GM12864 (cell line): ENCODE measurements around the gene PSMB5.
A peak's percentile ranks its signal among the peaks of the same experiment; 100 is the strongest.

Experiments
- DNase-seq: peaks from one replicate; pipeline ENCODE4 v3.0.0-alpha.2; 2011; ENCODE audit warnings: low read depth
- H3K4me3 ChIP-seq: 2 replicates; pipeline ENCODE4 v1.5.1; 2011; ENCODE audit warnings: mild to moderate bottlenecking, low read depth, low read length, control low read depth
- CTCF ChIP-seq: IDR thresholded peaks from 2 replicates; pipeline ENCODE4 v1.5.1; 2011; ENCODE audit warnings: low read depth, mild to moderate bottlenecking, moderate library complexity, low read length, control low read depth, inconsistent platforms; ENCODE audit errors: missing control alignments

The PSMB5 gene

GRCh38 chr14:23055147-23055550 is 20.4 kb upstream of the PSMB5 start:
- no peak for TF ChIP-seq CTCF
- no peak overlapping the region for H3K4me3 ChIP-seq
- no peak for DNase-seq

- no peak overlapping the region for H3K4me3 ChIP-seq
- TF ChIP-seq CTCF = peak; percentile 58
- DNase-seq = no peak
Observed at GRCh38 chr14:23054000-23054811, 19.5 kb upstream of the PSMB5 start.

- DNase-seq = no peak
- no peak overlapping the region for H3K4me3 ChIP-seq
- no peak for TF ChIP-seq CTCF
Observed at GRCh38 chr14:23053426-23053825, 18.7 kb upstream of the PSMB5 start.

- no peak overlapping the region for H3K4me3 ChIP-seq
- no peak for TF ChIP-seq CTCF
- DNase-seq = no peak
Observed at GRCh38 chr14:23052671-23053070, 18.0 kb upstream of the PSMB5 start.

- H3K4me3 ChIP-seq = no peak overlapping the region
- no peak for TF ChIP-seq CTCF
- DNase-seq = no peak
Observed at GRCh38 chr14:23052182-23052623, 17.5 kb upstream of the PSMB5 start.

- no peak for DNase-seq
- no peak overlapping the region for H3K4me3 ChIP-seq
- TF ChIP-seq CTCF = no peak
Observed at GRCh38 chr14:23051141-23052057, 16.7 kb upstream of the PSMB5 start.
